GM21825 (cell line): ENCODE measurements around the gene ERICH2.

Experiments used
- ATAC-seq: cut with Tn5 transposase; IDR thresholded peaks from one replicate; pipeline ENCODE4 v1.9.1; 2021; ENCODE audit warnings: mild to moderate bottlenecking, moderate library complexity; ENCODE audit not compliant: unreplicated experiment

The ERICH2 gene

DNA sequence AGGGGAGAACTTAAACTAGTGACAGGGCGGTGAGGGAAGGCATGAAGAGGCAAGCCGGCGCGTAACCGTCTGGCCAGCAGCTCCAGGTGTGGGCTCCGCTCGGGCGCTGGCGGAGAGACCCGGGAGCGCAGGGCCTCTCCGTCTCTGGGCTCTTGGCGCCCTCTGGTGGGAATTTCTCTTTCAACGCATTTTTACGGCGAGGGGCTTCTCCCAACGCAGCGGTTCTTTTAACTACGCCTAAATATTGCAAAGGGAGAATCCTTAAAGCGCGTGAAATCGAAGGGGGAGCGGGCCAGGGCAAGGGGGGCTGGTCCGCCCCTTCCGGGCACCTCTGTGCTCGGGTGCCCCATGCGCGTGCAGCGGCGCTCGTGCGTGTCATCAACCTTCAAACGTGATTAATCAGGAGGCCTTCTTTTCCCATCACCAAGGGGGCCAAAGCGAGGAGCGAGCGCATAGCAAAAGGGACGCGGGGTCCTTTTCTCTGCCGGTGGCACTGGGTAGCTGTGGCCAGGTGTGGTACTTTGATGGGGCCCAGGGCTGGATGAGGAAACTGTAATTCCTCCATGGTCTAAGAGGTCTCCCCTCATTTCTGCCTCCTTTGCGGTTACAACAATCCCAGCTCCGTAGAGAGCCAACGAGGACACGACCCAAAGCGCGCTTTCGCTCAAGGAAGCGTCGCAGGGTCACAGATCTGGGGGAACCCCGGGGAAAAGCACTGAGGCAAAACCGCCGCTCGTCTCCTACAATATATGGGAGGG lies 45.7 kb downstream of the ERICH2 start:
- no peak for ATAC-seq

DNA sequence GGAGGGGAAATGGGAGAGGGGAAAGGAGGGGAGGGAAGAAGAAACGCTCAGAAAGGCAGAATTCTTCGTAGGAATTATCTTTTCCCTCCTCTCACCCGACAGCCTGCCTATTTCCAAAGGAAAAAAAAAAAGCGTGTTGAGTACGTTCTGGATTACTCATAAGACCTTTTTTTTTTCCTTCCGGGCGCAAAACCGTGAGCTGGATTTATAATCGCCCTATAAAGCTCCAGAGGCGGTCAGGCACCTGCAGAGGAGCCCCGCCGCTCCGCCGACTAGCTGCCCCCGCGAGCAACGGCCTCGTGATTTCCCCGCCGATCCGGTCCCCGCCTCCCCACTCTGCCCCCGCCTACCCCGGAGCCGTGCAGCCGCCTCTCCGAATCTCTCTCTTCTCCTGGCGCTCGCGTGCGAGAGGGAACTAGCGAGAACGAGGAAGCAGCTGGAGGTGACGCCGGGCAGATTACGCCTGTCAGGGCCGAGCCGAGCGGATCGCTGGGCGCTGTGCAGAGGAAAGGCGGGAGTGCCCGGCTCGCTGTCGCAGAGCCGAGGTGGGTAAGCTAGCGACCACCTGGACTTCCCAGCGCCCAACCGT lies 46.4 kb downstream of the ERICH2 start, which contains the start of gene GAD1:
Gene GAD1 (plus strand): TSS at position 384 of the 589 bp plus-strand sequence. CDS start 1,705 bp downstream, outside the sequence.
- no peak for ATAC-seq

DNA sequence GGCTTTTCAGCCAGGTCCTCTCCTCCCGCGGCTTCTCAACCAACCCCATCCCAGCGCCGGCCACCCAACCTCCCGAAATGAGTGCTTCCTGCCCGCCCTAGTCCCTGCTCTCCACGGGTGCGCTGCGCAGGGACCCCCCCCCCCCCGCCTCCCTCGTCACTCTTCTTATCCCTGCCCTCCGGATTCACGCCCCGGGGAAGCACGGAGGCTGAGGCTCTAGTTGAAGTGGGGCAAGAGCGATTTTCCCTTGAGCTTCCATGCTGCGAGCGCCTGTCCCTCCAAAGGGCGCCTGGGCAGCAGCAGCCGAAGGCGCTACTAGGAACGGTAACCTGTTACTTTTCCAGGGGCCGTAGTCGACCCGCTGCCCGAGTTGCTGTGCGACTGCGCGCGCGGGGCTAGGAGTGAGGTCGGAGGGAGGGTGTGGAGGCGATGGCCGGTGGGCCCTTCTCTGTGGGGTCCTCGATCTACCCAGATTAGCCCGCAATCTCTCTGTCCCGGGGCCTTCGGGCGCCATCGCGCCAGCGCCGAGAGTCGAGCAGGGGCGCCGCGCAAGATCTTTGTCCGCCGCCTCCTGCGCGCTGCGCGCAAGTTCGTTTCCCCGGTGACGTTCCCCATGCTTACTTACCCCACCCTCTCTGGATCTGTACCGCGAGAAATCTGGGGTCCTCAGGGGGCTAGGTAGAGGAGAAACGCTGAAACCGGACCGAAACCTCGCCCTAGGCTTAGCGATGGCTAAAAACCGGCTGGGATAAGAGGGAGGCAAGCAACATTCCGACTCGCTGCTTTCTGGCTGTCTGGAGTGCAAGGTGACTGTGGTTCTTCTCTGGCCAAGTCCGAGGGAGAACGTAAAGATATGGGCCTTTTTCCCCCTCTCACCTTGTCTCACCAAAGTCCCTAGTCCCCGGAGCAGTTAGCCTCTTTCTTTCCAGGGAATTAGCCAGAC lies 47.2 kb downstream of the ERICH2 start:
- ATAC-seq: no peak

DNA sequence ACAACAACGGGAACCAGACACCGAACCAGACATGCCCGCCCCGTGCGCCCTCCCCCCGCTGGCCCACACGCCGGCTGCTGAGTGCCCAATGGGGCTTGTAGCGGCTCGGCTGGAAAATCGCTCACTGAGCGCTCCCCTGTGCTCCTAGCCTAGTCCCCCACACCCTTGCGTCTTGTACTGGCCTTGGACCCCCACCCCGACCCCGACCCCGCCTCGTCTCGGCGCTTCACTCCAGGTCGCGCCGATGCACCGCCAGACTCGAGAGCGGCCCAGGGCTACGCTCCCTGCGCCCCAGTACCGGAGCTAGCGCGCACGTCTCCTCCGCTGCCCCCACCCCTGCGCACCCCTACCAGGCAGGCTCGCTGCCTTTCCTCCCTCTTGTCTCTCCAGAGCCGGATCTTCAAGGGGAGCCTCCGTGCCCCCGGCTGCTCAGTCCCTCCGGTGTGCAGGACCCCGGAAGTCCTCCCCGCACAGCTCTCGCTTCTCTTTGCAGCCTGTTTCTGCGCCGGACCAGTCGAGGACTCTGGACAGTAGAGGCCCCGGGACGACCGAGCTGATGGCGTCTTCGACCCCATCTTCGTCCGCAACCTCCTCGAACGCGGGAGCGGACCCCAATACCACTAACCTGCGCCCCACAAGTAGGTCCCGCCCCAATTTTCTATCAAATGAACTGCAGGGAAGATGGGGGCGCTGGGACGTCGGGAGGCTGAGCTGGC lies 48.0 kb downstream of the ERICH2 start:
- ATAC-seq: no peak

DNA sequence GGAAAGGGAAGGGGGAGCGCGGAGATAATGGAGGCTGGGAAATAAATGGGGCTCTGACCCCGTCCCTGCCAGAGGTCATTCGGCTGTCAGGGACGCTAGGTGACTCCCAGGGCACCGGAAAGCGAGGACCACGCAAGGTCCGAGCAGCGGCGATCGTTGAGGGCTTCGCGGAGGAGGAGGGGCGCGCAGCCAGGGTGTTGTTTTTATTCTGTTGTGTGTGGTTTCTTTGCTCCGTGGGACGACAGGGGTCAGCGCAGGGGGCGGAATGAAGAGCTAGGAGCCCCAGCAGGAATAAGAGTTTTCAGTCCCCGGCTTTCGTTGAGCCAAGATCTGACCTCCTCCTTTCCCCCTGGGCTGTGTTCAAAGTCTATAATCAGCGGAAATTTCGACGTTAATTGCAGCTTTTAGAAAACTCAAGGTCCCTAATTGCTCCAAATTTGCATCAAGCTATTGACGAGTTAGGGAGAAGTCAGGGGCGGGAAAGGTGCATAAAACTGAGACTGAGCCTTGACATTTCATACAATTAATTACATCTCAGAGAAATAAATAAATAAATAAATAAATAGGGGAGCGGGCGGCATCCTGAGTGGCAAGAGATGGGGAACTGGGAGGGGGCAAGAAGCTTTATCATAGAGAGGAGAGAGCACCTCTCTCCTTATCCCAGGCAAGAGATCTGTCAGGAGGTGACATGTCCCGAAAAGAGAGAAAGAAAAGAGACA lies 48.7 kb downstream of the ERICH2 start:
- no peak for ATAC-seq

DNA sequence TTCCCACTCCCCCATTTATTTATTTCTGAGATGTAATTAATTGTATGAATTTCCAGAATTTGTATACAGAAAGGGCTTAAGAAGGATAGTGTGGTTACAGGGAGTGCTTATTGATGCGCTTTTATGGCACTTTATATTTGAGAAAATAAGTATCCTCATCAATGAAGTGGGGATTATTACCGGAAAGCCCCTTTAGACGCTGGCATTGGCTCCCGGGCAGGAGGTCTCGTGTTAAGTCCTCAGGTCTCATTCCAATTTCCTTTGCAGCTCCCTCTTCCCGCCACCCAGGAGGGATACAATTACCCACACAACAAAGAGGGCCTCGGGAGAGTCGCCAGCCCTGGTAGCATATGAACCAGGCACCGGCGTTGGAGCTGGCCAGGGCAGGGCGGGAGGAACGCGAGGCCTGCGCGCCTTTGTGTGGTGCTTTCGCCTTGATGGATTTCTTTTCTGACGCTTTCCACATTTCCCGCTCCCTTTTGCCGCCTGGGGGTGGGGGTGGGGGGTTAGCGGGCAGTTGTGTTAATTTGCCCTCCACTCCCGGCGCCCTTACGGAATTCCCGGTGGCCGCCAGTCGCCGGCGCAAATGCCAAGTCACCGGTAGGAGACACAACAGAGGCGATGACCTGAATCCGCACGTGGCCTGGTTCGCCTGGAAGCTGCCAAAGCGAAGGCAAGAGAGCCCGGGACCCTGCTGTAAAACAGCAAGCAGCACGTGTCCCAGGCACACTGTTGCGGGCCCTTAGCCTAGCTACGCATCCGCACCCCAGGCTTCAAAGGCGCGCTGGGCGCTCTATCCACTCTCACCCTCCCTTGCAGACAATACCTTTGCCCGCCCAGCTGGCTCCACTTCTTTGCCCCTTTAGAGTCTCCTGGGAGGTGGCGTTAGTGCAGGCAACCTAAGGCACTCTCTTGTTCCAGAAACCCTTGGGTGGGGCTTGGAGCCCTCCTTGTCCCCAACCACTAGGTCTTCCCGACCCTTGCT lies 49.8 kb downstream of the ERICH2 start:
- no peak for ATAC-seq

DNA sequence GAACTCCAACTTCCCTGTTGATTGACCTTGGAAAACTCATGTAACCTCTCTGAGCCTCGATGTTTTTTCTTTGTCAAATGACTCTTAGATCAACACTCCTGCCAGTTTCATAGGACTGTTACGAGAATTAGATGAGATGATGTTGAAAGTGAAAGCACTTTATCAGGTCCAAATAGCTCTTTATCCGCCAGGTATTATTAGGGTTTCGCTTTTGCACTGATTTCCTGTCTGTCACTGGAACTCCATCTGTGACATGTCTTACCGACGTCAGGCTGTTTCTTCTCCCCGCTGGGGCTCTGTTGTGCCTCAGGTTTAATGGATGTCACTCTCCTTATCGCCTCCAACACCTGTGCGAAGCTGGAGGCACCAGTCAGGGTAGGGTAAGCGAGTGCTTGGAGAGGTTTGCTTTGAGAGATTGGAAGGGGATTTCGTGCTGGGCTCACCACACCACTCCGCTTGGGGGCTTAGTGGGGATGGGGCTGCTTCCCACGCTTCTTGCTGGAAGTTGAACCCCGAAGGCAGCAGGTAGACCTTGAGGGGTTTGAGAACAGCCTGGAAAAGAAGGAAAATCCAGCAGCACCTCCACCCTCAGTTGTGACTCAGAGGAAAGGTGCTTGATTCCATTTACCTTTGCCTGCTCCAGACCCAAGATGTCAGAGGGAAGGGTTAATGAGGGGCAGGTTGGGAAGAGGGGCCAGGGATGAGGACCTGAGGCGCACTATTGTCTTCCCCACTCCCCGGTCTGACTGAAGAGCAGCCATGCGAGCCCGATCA lies 50.8 kb downstream of the ERICH2 start:
- no peak for ATAC-seq

DNA sequence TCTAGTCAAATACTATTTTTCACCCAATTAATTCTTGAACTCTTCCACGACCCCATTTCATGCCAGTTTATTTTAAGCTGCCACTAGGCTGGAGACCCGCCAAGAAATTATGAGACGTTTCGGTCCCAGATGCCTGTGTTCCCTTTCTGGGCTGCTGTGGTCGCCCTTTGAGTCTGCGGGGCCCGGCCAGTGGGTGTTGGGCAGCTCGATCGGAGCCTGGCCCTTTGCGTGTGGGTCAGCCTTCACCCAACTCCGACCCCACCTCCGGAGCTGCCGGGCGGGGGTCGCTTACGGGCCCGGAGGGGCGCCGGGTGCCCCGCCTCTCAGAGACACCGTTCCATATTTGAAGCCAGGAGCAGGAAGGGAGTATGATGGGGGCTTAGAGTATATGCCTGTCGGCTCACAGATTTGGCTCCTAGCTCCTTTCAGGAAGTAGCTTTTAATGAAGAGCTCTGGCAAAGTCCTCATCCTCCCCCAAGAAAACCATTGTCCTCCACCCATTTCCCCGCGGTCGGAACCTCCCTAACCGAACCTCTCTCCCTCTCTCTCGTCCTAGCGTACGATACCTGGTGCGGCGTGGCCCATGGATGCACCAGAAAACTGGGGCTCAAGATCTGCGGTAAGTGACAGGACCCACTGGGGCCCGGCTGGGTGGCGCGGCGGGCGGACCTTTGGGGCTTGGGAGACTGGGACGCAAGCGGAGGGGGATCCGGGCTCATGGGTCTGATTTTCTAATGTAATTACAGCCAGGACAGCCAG lies 51.5 kb downstream of the ERICH2 start:
- ATAC-seq: no peak

DNA sequence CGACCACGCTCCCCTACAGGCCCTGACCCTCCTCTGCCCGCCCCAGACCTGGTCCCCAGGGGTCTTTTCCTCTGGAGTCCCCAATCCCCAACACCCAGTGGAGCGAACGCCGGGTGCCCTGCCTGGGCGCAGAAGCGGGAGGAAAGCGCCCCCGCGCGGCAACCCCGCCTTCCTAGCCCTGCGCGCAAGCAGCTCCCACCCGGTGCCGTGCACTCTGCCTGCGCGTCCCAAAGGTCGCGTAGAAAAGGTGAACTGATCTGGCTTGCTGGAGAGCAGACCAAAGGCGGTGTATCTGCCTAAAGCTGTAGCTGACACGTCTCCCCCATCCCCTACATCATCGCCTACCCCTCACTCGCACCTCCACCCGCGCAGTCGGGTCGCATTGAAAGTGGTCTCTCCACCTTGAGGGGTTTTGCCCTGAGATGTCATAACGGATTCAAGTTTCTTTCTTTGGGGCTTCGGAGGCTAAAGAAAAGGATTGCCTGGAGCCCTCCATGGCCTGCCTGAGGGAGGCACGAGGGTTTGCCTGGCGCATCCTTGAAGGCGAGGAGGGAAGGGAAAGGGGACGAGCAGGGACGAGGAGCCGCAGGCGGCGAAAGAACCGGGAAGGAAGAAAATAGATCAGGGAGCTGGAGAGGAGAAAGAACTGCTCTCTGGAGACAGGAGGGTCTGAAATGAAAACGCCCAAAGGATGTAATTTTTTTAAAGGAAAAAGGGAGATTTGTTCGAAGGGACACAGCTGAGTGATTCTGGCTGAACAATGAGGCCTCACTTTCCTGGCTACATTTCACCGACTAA lies 52.3 kb downstream of the ERICH2 start:
- no peak for ATAC-seq

DNA sequence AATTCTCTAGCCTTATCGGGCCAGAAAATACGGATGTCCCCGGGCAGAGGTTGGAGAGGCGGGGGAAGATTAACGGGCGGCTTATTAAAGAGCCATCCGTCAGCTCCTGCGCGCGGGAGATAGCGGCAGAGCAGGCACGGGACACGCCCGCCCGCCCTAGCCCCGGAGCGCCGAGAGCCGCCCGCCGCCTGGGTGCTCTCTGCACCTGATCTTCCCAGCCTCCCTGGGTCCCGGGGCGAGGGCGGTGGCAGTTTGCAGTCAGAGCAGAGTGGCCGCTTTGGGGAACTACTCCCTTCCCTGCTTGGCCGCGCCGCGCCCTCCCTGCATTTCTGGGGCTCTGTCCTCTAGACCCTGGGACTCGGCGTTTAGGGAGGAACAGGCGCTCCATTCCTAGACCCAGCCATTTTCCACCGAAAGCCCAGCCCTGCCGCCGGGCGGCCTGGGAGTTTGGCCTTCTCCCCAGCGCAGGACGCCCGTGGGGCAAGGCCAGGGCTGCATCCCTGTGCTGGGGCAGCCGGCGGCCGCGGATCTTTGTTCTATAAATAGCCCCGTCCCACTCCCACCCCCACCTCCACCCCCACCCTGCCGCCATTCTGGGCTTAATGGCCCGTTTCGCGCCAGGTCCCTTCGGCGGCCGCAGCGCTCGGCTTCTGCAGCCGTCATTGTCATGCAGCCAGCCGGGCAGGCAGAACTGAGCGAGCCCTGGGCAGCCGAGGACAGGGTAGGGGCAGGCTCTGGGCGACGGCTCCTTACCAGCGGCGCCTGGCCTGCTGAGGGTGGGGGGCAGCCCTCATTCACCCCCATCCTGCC lies 53.1 kb downstream of the ERICH2 start:
- no peak for ATAC-seq

DNA sequence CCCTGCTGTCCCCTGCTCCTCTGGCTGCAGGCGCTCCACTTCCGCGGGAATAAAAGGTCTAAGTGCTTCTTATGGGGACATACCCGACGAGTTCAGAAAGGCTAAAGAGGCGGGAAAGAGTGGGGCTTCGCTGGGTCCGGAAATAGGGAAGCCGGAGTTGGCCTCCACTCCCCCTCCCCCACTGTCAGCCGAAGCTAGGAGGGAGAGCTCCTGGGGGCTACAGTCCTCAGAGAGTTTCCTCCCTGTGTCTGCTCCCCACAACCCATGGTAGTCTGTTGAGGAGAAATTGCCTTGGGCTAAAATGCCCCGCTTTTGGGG lies 53.7 kb downstream of the ERICH2 start:
- ATAC-seq: no peak

DNA sequence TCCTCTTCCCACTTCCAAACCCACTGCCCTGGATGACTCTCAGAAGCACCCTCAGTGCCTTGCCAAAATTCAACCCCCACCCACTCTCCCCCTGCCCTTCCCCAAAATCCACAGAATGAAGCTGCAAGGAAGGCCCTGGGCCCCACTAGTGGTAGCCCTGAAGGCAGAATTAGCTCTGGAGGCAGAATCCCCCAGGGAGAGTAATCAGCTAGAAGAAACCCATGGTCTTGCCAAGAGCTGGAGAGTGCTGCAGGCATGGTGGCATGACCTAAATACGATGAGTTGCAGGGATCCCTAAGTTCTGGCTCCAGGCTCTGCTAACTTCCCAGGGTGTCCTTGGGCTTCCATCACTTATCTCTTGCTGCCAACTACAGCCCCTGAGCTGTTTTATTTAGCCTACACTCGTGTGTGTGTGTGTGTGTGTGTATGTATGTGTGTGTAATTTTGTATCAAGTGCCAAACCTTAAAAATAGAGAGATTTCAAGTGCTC lies 54.4 kb downstream of the ERICH2 start:
- no peak for ATAC-seq

DNA sequence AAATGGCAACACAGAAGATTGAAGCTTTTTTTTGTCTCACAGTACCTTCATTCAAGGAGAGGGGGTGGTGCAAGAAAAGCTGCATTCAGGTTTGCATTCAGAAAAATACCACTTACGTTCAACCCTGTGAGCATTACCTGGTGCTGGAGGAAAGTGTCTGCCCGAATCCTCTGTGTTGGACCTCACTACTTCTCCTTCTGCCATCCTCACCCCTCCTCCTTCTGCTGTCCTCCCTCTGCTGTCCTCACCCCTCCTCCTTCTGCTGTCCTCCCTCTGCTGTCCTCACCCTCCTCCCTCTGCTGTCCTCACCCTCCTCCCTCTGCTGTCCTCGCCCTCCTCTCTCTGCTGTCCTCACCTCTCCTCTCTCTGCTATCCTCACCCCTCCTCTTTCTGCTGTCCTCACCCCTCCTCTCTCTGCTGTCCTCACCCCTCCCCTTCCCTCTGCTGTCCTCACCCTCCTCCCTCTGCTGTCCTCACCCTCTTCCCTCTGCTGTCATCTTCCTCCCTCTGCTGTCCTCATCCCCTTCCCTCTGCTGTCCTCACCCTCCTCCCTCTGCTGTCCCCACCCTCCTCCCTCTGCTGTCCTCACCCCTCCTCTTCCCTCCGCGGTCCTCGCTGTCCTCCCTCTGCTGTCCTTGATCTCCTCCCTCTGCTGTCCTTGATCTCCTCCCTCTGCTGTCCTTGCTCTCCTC lies 57.8 kb downstream of the ERICH2 start:
- no peak for ATAC-seq

DNA sequence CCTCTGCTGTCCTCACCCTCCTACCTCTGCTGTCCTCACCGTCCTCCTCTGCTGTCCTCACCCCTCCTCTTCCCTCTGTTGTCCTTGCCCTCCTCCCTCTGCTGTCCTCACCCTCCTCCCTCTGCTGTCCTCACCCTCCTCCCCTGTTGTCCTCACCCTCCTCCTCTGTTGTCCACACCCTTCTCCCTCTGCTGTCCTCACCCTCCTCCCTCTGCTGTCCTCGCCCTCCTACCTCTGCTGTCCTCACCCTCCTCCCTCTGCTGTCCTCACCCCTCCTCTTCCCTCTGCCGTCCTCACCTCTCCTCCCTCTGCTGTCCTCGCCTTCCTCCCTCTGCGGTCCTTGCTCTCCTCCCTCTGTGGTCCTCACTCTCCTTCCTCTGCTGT lies 58.3 kb downstream of the ERICH2 start:
- ATAC-seq: no peak

DNA sequence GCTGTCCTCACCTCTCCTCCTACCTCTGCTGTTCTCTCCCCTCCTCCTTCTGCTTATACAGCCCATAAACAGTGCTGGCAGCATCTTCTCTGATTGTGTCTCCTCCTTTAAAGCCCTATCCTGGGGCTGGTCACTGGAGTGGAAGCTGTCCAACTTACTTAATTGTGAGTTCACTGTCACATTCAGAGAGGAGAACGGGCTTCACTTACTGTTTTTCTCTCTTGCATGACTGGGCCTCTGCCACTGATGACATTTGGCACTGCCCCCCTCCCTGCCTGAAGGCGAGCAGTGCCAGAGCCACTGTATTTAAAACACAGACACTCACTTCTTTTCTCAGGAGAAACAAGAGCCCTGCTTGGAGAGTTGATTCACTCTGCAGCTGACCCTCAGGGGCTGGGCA lies 58.9 kb downstream of the ERICH2 start:
- no peak for ATAC-seq
